K562 (cell line): Measurements from ENCODE around the gene SCARF2. TPM values are rescaled to one million over a fixed set of nuclear protein-coding genes. Genes with fewer than 3 reads are reported as not detected.

Experiments used
- CHD4 ChIP-seq: fragments of 200-600 bp; sonication (generic); IDR thresholded peaks from 3 replicates; pipeline ENCODE4 v1.6.1; 2012; ENCODE audit warnings: low read depth, mild to moderate bottlenecking, mixed read lengths, low read length, inconsistent platforms; ENCODE audit not compliant: insufficient read depth, insufficient replicate concordance, poor library complexity, severe bottlenecking
- HMG20A ChIP-seq: fragments of 450-650 bp; formaldehyde crosslinking; conservative IDR thresholded peaks from 2 replicates; pipeline ENCODE4 v1.4.0; 2020; ENCODE audit warnings: mild to moderate bottlenecking, mixed read lengths
- HSF4 ChIP-seq: fragments of 250-450 bp; sonication (Bioruptor Pico); IDR thresholded peaks from 2 replicates; pipeline ENCODE4 v2.1.2; 2022; ENCODE audit warnings: mild to moderate bottlenecking, moderate library complexity, borderline replicate concordance
- ILK ChIP-seq: fragments of 450-650 bp; IDR thresholded peaks from 2 replicates; pipeline ENCODE4 v1.6.1; 2016; ENCODE audit warnings: missing genetic modification characterization, low read depth, mild to moderate bottlenecking, missing compliant biosample characterization, moderate library complexity, borderline replicate concordance
- KDM4B ChIP-seq, 2 experiments: fragments of 450-650 bp in 1 of 2; sonication (generic) in 1 of 2; IDR thresholded peaks; 2 replicates each; pipeline ENCODE4 v1.6.1; 2016 to 2017; ENCODE audit warnings: borderline replicate concordance in 2 of 2, antibody characterized with exemption in 1 of 2, low read depth in 1 of 2, mild to moderate bottlenecking in 1 of 2
- MCM2 ChIP-seq: fragments of 450-650 bp; IDR thresholded peaks from 2 replicates; pipeline ENCODE4 v1.6.1; 2017; ENCODE audit warnings: low read depth, mild to moderate bottlenecking
- NUFIP1 ChIP-seq: fragments of 450-650 bp; IDR thresholded peaks from 2 replicates; pipeline ENCODE4 v1.6.1; 2018; ENCODE audit not compliant: partially characterized antibody
- SAP30 ChIP-seq: fragments of 200-600 bp; sonication (generic); IDR thresholded peaks from 2 replicates; pipeline ENCODE4 v1.6.1; 2012; ENCODE audit warnings: borderline replicate concordance, low read depth, mild to moderate bottlenecking, moderate library complexity, low read length, control low read depth, inconsistent platforms; ENCODE audit not compliant: insufficient read depth, poor library complexity, severe bottlenecking
- SNRNP70 ChIP-seq: fragments of 200-400 bp; formaldehyde crosslinking; optimal IDR thresholded peaks from 2 replicates; pipeline ENCODE3; 2017; ENCODE audit warnings: low read depth, low read length
- STAG1 ChIP-seq: sonication (generic); formaldehyde crosslinking; IDR thresholded peaks from 2 replicates; pipeline ENCODE4 v1.5.0; 2020; ENCODE audit warnings: missing genetic modification reagents, borderline replicate concordance
- TAF1 ChIP-seq: IDR thresholded peaks from 2 replicates; pipeline ENCODE4 v1.6.1; 2011; ENCODE audit warnings: mild to moderate bottlenecking, low read length, moderate library complexity; ENCODE audit not compliant: insufficient read depth, control insufficient read depth, severe bottlenecking; ENCODE audit errors: extremely low read depth
- TARDBP ChIP-seq: fragments of 450-650 bp; IDR thresholded peaks from 2 replicates; pipeline ENCODE4 v1.6.1; 2016
- TFAM ChIP-seq: fragments of 250-450 bp; sonication (Bioruptor Pico); conservative IDR thresholded peaks from 2 replicates; pipeline ENCODE4 v1.5.0; 2021; ENCODE audit warnings: mild to moderate bottlenecking, moderate library complexity
- ZNF274 ChIP-seq: IDR thresholded peaks from 2 replicates; pipeline ENCODE4 v1.6.1; 2011; ENCODE audit warnings: low read depth, mild to moderate bottlenecking, low read length, moderate library complexity, borderline replicate concordance
- ZNF316 ChIP-seq: fragments of 450-650 bp; IDR thresholded peaks from 2 replicates; pipeline ENCODE4 v1.6.1; 2016
- ZNF431 ChIP-seq: sonication (generic); formaldehyde crosslinking; IDR thresholded peaks from 2 replicates; pipeline ENCODE4 v1.8.0; 2022; ENCODE audit warnings: mild to moderate bottlenecking, missing genetic modification reagents
- ZNF764 ChIP-seq: fragments of 250-450 bp; sonication (Bioruptor Pico); IDR thresholded peaks from 2 replicates; pipeline ENCODE4 v1.4.0; 2020; ENCODE audit warnings: low read depth, mild to moderate bottlenecking, moderate library complexity
- polyA plus RNA-seq, 8 experiments: library from polyadenylated mRNA; depleted of rRNA in 4 of 8; stranded (reverse) in 5 of 8; unstranded in 3 of 8; fragments of >200 nt; fragmentation: Nextera tagmentation in 2 of 8; fragmentation: Illumina TruSeq in 1 of 8; extraction: Ambion mirVana in 2 of 8; extraction: Trizol in 1 of 8; gene quantifications; 2 replicates each; pipeline versions ENCODE4 v1.2.1 to v1.2.3, GENCODE V29; 2011 to 2014; ENCODE audit warnings: inconsistent platforms in 1 of 8, missing spikeins in 1 of 8
- total RNA-seq, 7 experiments: library from RNA; depleted of rRNA in 6 of 7; stranded (reverse); fragments of >200 nt in 6 of 7; fragmentation: Illumina TruSeq in 2 of 7; extraction: Trizol in 2 of 7; gene quantifications; 2 replicates each; pipeline versions ENCODE4 v1.2.1 to v1.2.3, GENCODE V29; 2011 to 2021; ENCODE audit warnings: low replicate concordance in 1 of 7
- TF ChIP-seq, protein P1 (sequence below): fragments of 450-650 bp; IDR thresholded peaks from one replicate; pipeline ENCODE4 v1.6.1; 2018; ENCODE audit warnings: mild to moderate bottlenecking, moderate library complexity; ENCODE audit not compliant: partially characterized antibody
- TF ChIP-seq, protein P2 (sequence below): sonication (generic); formaldehyde crosslinking; IDR thresholded peaks from 2 replicates; pipeline ENCODE4 v1.5.0; 2020; ENCODE audit warnings: missing genetic modification reagents
- TF ChIP-seq, protein P3 (sequence below): sonication (generic); formaldehyde crosslinking; IDR thresholded peaks from 2 replicates; pipeline ENCODE4 v1.8.0; 2022; ENCODE audit warnings: missing genetic modification reagents, mild to moderate bottlenecking, borderline replicate concordance
- TF ChIP-seq, protein P4 (sequence below): fragments of 250-450 bp; sonication (Bioruptor Pico); IDR thresholded peaks from 2 replicates; pipeline ENCODE4 v1.6.1; 2021; ENCODE audit warnings: mild to moderate bottlenecking

Gene SCARF2
- total and polyA plus RNA-seq, 9 of the 15 experiments (the other 6 are each of a cell fraction or from before 2014, with no cell fraction given): 0.06 to 0.32 (median 0.21) TPM; not detected in 5

DNA sequence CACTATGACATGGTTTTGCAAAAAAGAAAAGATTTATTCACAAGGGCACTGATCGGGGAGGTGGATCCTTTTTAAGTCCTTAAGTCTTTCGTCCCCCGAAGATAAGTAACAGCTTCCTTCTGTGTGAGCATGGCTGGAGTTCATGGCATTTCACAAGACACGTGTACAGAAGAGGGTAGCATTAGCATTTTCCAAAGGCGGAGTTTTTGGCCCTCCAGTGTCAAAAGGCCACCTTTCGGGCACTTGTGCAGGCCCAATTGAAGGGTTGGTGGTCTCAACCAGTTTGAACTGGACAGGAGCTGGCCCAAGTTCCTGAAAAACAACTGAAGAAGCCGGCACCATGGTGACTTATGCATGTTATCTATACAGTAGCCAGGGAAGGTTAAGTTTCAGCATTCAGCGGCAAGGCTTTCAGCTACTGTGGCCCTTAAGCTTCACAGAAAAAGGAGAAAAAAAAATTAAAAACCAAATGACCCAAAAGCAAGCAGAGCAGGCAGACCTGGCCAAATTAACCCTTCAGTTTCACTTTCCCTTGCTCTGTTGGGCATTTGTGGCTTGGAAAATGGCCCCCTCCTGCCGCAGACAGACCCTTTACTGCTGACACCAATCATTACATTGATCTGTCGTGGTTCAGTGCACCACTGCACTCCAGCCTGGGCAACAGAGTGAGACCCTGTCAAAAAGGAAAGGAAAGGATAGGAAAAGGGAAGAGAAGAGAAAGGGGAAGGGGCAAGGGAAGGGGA lies 25.0 kb downstream of the SCARF2 start (continued):
- no peak for TF ChIP-seq SAP30
- TF ChIP-seq, protein P1, sequence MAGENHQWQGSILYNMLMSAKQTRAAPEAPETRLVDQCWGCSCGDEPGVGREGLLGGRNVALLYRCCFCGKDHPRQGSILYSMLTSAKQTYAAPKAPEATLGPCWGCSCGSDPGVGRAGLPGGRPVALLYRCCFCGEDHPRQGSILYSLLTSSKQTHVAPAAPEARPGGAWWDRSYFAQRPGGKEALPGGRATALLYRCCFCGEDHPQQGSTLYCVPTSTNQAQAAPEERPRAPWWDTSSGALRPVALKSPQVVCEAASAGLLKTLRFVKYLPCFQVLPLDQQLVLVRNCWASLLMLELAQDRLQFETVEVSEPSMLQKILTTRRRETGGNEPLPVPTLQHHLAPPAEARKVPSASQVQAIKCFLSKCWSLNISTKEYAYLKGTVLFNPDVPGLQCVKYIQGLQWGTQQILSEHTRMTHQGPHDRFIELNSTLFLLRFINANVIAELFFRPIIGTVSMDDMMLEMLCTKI: no peak
- TF ChIP-seq, protein P2, sequence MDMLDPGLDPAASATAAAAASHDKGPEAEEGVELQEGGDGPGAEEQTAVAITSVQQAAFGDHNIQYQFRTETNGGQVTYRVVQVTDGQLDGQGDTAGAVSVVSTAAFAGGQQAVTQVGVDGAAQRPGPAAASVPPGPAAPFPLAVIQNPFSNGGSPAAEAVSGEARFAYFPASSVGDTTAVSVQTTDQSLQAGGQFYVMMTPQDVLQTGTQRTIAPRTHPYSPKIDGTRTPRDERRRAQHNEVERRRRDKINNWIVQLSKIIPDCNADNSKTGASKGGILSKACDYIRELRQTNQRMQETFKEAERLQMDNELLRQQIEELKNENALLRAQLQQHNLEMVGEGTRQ (CRISPR knock-in tag): no peak
- TF ChIP-seq ZNF764: no peak
- no peak for TF ChIP-seq ZNF316
- TF ChIP-seq, protein P3, sequence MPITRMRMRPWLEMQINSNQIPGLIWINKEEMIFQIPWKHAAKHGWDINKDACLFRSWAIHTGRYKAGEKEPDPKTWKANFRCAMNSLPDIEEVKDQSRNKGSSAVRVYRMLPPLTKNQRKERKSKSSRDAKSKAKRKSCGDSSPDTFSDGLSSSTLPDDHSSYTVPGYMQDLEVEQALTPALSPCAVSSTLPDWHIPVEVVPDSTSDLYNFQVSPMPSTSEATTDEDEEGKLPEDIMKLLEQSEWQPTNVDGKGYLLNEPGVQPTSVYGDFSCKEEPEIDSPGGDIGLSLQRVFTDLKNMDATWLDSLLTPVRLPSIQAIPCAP (CRISPR knock-in tag): no peak; the same call in 1 of the 2 replicates
- no peak for TF ChIP-seq CHD4
- no peak for TF ChIP-seq TFAM
- TF ChIP-seq SNRNP70: no peak
- no peak for TF ChIP-seq NUFIP1
- TF ChIP-seq ZNF431 (CRISPR knock-in tag): no peak
- TF ChIP-seq, protein P4, sequence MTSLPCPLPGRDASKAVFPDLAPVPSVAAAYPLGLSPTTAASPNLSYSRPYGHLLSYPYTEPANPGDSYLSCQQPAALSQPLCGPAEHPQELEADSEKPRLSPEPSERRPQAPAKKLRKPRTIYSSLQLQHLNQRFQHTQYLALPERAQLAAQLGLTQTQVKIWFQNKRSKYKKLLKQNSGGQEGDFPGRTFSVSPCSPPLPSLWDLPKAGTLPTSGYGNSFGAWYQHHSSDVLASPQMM: no peak
- no peak for TF ChIP-seq HMG20A
- no peak for TF ChIP-seq TARDBP
- no peak for TF ChIP-seq ILK (tag)
- no peak for TF ChIP-seq MCM2
- TF ChIP-seq KDM4B (IDR thresholded peaks at IDR 0.05; ENCODE audit: borderline replicate concordance in 2 of 2, low read depth in 1 of 2): no peak
- TF ChIP-seq STAG1 (CRISPR knock-in tag): no peak
- 0 out of 2 replicates have a peak, but pooled peaks have one; percentile 49 for TF ChIP-seq HSF4
- no peak for TF ChIP-seq ZNF274
- no peak for TF ChIP-seq TAF1
